HEK293 (cell line): ENCODE measurements around the gene ADD1.

Source experiments
- CTCF ChIP-seq: fragments of 450-650 bp; formaldehyde crosslinking; IDR thresholded peaks from 2 replicates; pipeline ENCODE4 v1.5.1; 2016; ENCODE audit warnings: missing biosample characterization, missing genetic modification characterization
- ZNF175 ChIP-seq: fragments of 450-650 bp; formaldehyde crosslinking; IDR thresholded peaks from 2 replicates; pipeline ENCODE4 v1.5.1; 2016; ENCODE audit warnings: missing biosample characterization, missing genetic modification characterization
- ZNF660 ChIP-seq: fragments of 450-650 bp; IDR thresholded peaks from 2 replicates; pipeline ENCODE4 v1.5.1; 2018; ENCODE audit warnings: missing biosample characterization, mild to moderate bottlenecking, missing genetic modification characterization

DNA sequence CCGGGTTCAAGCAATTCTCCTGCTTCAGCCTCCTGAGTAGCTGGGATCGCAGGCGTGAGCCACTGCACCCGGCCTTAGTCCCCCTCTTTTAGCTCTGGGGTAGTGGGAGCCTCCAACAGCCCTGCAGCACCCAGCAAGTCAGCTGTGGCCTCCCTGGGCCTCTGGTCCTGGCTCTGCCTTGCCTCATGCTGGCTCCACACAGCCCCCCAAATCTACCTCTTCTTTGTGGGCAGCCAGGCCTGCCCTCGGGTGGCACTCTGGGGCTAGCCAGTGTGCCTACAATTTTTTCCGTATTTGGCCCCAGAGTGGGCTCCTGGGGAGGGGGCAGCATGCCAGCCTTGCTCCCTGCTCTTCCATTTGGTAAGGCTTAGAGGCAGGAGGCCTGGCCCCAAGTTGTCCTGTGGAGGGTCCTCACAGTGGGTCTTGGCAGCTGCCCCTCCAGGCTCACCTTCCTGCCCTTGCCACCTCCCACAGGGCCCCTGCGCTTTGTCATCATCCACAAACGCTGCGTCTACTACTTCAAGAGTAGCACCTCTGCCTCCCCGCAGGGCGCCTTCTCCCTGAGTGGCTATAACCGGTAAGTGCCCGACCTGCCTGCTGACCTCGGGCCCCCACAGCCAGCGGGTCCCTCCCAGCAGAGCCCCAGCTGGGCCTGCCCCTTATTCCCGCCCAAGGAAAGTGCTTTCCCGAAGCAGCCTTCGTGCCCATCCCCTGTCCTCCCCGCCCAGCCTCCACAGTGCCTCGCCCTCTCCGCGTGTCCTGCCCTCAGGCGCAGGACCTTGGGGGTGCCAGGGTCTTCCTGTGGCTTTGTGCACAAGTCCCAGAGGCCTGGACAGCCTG lies 21.0 kb upstream of the ADD1 start:
- TF ChIP-seq ZNF660 (no peak), CTCF (tag by site-specific recombination) (no peak), ZNF175 (no peak)
